ENCODE measurements around the gene MAB21L4. TPM values are rescaled to one million over a fixed set of nuclear protein-coding genes. Genes with fewer than 3 reads are reported as not detected.

The MAB21L4 gene
- total and polyA plus RNA-seq, 2 donors = 1.1 to 4.9 TPM

- Histone ChIP-seq H3K27me3 (ENCODE audit: control insufficient read depth in 2 of 2, insufficient read depth in 1 of 2, low read length in 1 of 2) (peaks cover 19 to 48% of the 10 kb centered on the region in 2 donors), H3K9me3 (ENCODE audit: control insufficient read depth in 2 of 2, insufficient read depth in 1 of 2, low read length in 1 of 2) (no peaks in the 10 kb centered on the region), H3K27ac (ENCODE audit: low read depth in 1 of 2, low read length in 1 of 2) (no peak overlapping the region), H3K4me3 (ENCODE audit: low read length in 2 of 2) (no peak overlapping the region), H3K4me1 (ENCODE audit: control insufficient read depth in 2 of 2, insufficient read depth in 2 of 2, low read length in 2 of 2) (peaks cover 0 to 4% of the 10 kb centered on the region in 2 donors), H3K36me3 (ENCODE audit: control insufficient read depth in 2 of 2, insufficient read depth in 2 of 2, low read length in 1 of 2) (no peaks in the 10 kb centered on the region)
- peak in 7 of 9 donors; percentile 13 to 64 (median 37) for DNase-seq (ENCODE audit: low read depth in 6 of 9, low spot score in 9 of 9)
- WGBS = 55% methylated on average over 36 of the region's 36 CpGs
These were observed 18.1 kb upstream of the MAB21L4 start for GRCh38 chr2:240913810-240914644.

GRCh38 chr2:240912878-240913809 lies 17.2 kb upstream of the MAB21L4 start:
- Histone ChIP-seq H3K36me3 (ENCODE audit: control insufficient read depth in 2 of 2, insufficient read depth in 2 of 2, low read length in 1 of 2) (no peaks in the 10 kb centered on the region), H3K4me1 (ENCODE audit: control insufficient read depth in 2 of 2, insufficient read depth in 2 of 2, low read length in 2 of 2) (peaks cover 0 to 4% of the 10 kb centered on the region in 2 donors)
- DNase-seq (ENCODE audit: low read depth in 6 of 9, low spot score in 9 of 9) = no peak

DNA sequence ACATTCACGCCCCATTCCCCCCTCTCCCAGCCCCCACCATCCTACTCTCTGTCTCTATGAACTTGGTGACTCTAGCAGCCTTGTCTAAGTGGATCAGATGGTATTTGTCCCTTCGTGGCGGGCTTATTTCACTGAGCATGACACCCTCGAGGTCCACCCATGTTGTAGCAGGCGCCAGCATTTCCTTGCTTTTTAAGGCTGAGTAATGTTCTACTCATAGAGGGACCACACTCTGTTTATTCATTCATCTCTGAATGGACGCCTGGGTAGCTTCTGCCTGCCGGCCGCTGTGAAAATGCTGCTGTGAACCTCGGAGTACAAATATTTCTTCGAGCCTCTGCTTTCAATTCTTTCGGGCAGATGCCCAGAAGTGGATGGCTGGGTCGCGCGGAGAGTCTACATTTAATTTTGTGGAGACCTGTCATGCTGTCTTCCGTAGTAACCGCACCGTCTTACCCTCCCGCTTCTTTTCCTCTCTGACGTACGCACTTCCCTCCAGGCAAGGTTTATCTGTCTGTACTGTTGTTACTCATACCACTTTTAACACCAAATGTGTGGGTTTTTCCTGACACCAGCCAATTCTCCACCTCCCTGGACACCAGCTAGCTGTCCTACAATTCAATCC lies 15.8 kb upstream of the MAB21L4 start:
- no peak overlapping the region for H3K27ac ChIP-seq (ENCODE audit: low read depth in 1 of 2, low read length in 1 of 2)
- 80% methylated on average over 20 of the region's 20 CpGs for WGBS
- H3K4me1 ChIP-seq (ENCODE audit: control insufficient read depth in 2 of 2, insufficient read depth in 2 of 2, low read length in 2 of 2) = peaks cover 0 to 4% of the 10 kb centered on the region in 2 donors

More at GRCh38 chr2:240912878-240913809, 17.2 kb upstream of the MAB21L4 start:
- Histone ChIP-seq H3K27ac (ENCODE audit: low read depth in 1 of 2, low read length in 1 of 2) (no peak overlapping the region), H3K4me3 (ENCODE audit: low read length in 2 of 2) (no peak overlapping the region), H3K27me3 (ENCODE audit: control insufficient read depth in 2 of 2, insufficient read depth in 1 of 2, low read length in 1 of 2) (peaks cover 19 to 47% of the 10 kb centered on the region in 2 donors), H3K9me3 (ENCODE audit: control insufficient read depth in 2 of 2, insufficient read depth in 1 of 2, low read length in 1 of 2) (no peaks in the 10 kb centered on the region)
- WGBS = 94% methylated on average over 21 of the region's 21 CpGs

GRCh38 chr2:240909216-240909974 lies 13.4 kb upstream of the MAB21L4 start:
- Histone ChIP-seq H3K9me3 (ENCODE audit: control insufficient read depth in 2 of 2, insufficient read depth in 1 of 2, low read length in 1 of 2) (no peaks in the 10 kb centered on the region), H3K36me3 (ENCODE audit: control insufficient read depth in 2 of 2, insufficient read depth in 2 of 2, low read length in 1 of 2) (no peaks in the 10 kb centered on the region), H3K27ac (ENCODE audit: low read depth in 1 of 2, low read length in 1 of 2) (no peak overlapping the region), H3K27me3 (ENCODE audit: control insufficient read depth in 2 of 2, insufficient read depth in 1 of 2, low read length in 1 of 2) (peaks cover 3 to 11% of the 10 kb centered on the region in 2 donors), H3K4me1 (ENCODE audit: control insufficient read depth in 2 of 2, insufficient read depth in 2 of 2, low read length in 2 of 2) (no peaks in the 10 kb centered on the region), H3K4me3 (ENCODE audit: low read length in 2 of 2) (no peak overlapping the region)
- WGBS = 87% methylated on average over 17 of the region's 17 CpGs
- DNase-seq (ENCODE audit: low read depth in 6 of 9, low spot score in 9 of 9) = no peak

More for the DNA sequence above, 15.8 kb upstream of the MAB21L4 start:
- no peak for DNase-seq (ENCODE audit: low read depth in 6 of 9, low spot score in 9 of 9)
- Histone ChIP-seq H3K27me3 (ENCODE audit: control insufficient read depth in 2 of 2, insufficient read depth in 1 of 2, low read length in 1 of 2) (peaks cover 15 to 33% of the 10 kb centered on the region in 2 donors), H3K9me3 (ENCODE audit: control insufficient read depth in 2 of 2, insufficient read depth in 1 of 2, low read length in 1 of 2) (no peaks in the 10 kb centered on the region), H3K36me3 (ENCODE audit: control insufficient read depth in 2 of 2, insufficient read depth in 2 of 2, low read length in 1 of 2) (no peaks in the 10 kb centered on the region), H3K4me3 (ENCODE audit: low read length in 2 of 2) (no peak overlapping the region)

DNA sequence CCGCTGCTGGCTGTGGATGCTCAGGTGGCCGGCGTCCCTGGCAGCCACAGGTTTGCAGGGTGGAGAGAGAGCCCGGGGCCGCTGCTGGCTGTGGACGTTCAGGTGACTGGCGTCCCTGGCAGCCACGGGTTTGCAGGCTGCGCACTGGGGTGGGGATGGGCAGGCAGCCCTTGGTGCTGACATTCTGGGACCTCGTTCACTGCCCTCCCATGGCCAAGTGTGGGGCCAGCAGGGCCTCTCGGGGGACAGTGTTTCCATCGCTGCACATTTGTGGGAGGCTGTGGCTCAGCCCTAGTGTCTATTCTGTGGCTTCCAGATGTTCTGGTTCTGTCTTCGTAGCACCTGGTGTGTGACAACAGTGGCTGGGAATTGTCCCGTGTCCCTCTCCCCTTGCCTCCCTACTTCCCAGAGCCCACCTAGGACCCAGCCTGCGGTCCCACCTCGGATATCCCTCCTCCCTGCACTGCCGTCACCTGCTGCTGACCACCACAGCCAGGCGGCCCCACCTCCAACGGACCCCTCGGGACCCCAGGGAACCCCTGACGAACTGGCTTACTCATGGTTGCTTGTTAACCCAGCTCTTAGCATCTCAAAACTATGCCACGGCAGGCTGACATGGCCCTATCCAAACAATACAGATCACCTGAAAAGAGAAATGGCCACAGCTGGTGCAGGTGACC lies 11.1 kb upstream of the MAB21L4 start:
- peaks cover 0 to under 1% of the 10 kb centered on the region in 2 donors for H3K27me3 ChIP-seq (ENCODE audit: control insufficient read depth in 2 of 2, insufficient read depth in 1 of 2, low read length in 1 of 2)
- no peaks in the 10 kb centered on the region for H3K9me3 ChIP-seq (ENCODE audit: control insufficient read depth in 2 of 2, insufficient read depth in 1 of 2, low read length in 1 of 2)
- no peak for DNase-seq (ENCODE audit: low read depth in 6 of 9, low spot score in 9 of 9)
- no peak overlapping the region for H3K4me3 ChIP-seq (ENCODE audit: low read length in 2 of 2)
- no peaks in the 10 kb centered on the region for H3K36me3 ChIP-seq (ENCODE audit: control insufficient read depth in 2 of 2, insufficient read depth in 2 of 2, low read length in 1 of 2)
- 87% methylated on average over 22 of the region's 22 CpGs for WGBS
- H3K4me1 ChIP-seq (ENCODE audit: control insufficient read depth in 2 of 2, insufficient read depth in 2 of 2, low read length in 2 of 2) = no peaks in the 10 kb centered on the region
- H3K27ac ChIP-seq (ENCODE audit: low read depth in 1 of 2, low read length in 1 of 2) = no peak overlapping the region

DNA sequence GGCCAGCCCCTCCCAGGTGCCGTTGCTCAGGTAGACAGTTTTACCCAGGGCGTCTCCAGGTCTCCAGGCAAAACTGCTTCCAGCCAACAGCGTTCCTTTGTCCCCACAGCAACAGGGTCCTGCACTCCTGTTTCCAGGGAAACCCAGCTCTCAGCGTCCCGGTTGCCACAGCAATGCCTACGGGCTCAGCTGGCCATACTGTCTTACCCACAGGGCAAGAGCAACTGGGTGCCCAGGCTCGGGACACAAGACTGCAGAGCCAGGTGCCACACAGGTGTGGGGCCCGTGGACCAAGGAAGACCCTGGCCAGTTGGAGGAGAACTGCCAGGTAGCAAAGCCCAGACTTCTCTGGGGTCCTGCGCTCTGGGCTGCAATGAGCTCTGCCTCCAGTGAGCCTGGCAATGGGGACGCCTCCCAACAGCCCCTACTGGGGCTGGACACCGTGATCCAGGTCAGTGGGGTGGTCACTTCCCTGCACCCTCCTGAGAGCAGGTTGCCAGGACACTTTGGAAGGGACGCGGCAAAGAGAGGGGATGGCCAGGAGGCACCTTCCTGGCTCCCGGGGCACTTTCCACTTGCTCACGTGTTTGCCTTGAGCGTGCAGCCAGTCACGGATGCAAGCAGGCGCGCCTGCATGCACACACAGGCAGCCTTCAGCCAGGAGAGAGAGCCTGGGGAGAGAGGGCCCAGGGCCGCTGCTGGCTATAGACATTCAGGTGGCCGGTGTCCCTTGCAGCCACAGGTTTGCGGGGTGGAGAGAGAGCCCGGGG lies 10.4 kb upstream of the MAB21L4 start, which contains the start of gene CROCC2:
Gene CROCC2, plus strand, starts transcription at position 196 of the 770 bp plus-strand sequence. Its CDS starts 178 bp downstream, at position 374.
- Histone ChIP-seq H3K27me3 (ENCODE audit: control insufficient read depth in 2 of 2, insufficient read depth in 1 of 2, low read length in 1 of 2) (no peaks in the 10 kb centered on the region), H3K36me3 (ENCODE audit: control insufficient read depth in 2 of 2, insufficient read depth in 2 of 2, low read length in 1 of 2) (no peaks in the 10 kb centered on the region), H3K27ac (ENCODE audit: low read depth in 1 of 2, low read length in 1 of 2) (no peak within 1 kb of the TSS), H3K4me1 (ENCODE audit: control insufficient read depth in 2 of 2, insufficient read depth in 2 of 2, low read length in 2 of 2) (no peaks in the 10 kb centered on the region), H3K9me3 (ENCODE audit: control insufficient read depth in 2 of 2, insufficient read depth in 1 of 2, low read length in 1 of 2) (no peaks in the 10 kb centered on the region), H3K4me3 (ENCODE audit: low read length in 2 of 2) (no peak within 1 kb of the TSS)
- no peak for DNase-seq (ENCODE audit: low read depth in 6 of 9, low spot score in 9 of 9)
- WGBS = 87% methylated on average over 23 of the region's 23 CpGs

GRCh38 chr2:240905176-240905781 lies 9.3 kb upstream of the MAB21L4 start:
- Histone ChIP-seq H3K4me1 (ENCODE audit: control insufficient read depth in 2 of 2, insufficient read depth in 2 of 2, low read length in 2 of 2) (no peaks in the 10 kb centered on the region), H3K27ac (ENCODE audit: low read depth in 1 of 2, low read length in 1 of 2) (no peak overlapping the region), H3K27me3 (ENCODE audit: control insufficient read depth in 2 of 2, insufficient read depth in 1 of 2, low read length in 1 of 2) (no peaks in the 10 kb centered on the region), H3K36me3 (ENCODE audit: control insufficient read depth in 2 of 2, insufficient read depth in 2 of 2, low read length in 1 of 2) (no peaks in the 10 kb centered on the region), H3K4me3 (ENCODE audit: low read length in 2 of 2) (no peak overlapping the region), H3K9me3 (ENCODE audit: control insufficient read depth in 2 of 2, insufficient read depth in 1 of 2, low read length in 1 of 2) (no peaks in the 10 kb centered on the region)
- 84% methylated on average over 13 of the region's 13 CpGs for WGBS
- DNase-seq (ENCODE audit: low read depth in 6 of 9, low spot score in 9 of 9) = no peak

All from thymus (tissue), 11 donors.